Renal cortex interstitium (tissue), 11 donors: ENCODE data around the gene C15orf61. TPM values are rescaled to one million over a fixed set of nuclear protein-coding genes. Genes with fewer than 3 reads are reported as not detected.

Experiments used
- DNase-seq, 11 donors: peaks; one replicate each; pipeline ENCODE4 v3.0.0-alpha.2; 2013; ENCODE audit warnings: low read depth in 9 of 11, low spot score in 4 of 11; ENCODE audit errors: extremely low read depth in 1 of 11
- polyA plus RNA-seq, 3 donors: library from polyadenylated mRNA; unstranded; fragments of 120-200 nt; gene quantifications; one replicate each; pipeline ENCODE4 v1.2.1, GENCODE V29; 2013; ENCODE audit not compliant: insufficient read length in 3 of 3

C15orf61 gene
- polyA plus RNA-seq, 3 donors = 5.9 to 7.2 (median 6.3) TPM

GRCh38 chr15:67569668-67570067 is 48.7 kb downstream of the C15orf61 start:
- peak in 1 of 11 donors; percentile 17 for DNase-seq

- DNase-seq = no peak
These were observed 50.1 kb downstream of the C15orf61 start for GRCh38 chr15:67570875-67571647.

- no peak for DNase-seq
These were observed 50.9 kb downstream of the C15orf61 start for GRCh38 chr15:67571648-67572415.

GRCh38 chr15:67573194-67573593 is 52.3 kb downstream of the C15orf61 start:
- DNase-seq = no peak

- DNase-seq = no peak
These were observed 54.1 kb downstream of the C15orf61 start for GRCh38 chr15:67575039-67575502.

GRCh38 chr15:67578020-67578600 is 57.2 kb downstream of the C15orf61 start:
- no peak for DNase-seq

- no peak for DNase-seq
These were observed 58.2 kb downstream of the C15orf61 start for GRCh38 chr15:67579164-67579563.

Other genes starting within 250 kb of the C15orf61 start
- 10 to 100 TPM; 20.4 to 20.8 (median 20.6) TPM for gene MAP2K5, start 21.6 kb downstream of the C15orf61 start, polyA plus RNA-seq